ENCODE measurements around the gene ZMYND15. TPM values are rescaled to one million over a fixed set of nuclear protein-coding genes. Genes with fewer than 3 reads are reported as not detected.

The ZMYND15 gene
- total and polyA plus RNA-seq, 2 of the 13 experiments (the other 11 are each of a cell fraction or from before 2014, with no cell fraction given) = 0.24 to 2.7 TPM

GRCh38 chr17:4751932-4752331 lies 12.3 kb downstream of the ZMYND15 start (continued):
- TF ChIP-seq ZNF30 (CRISPR knock-in tag; IDR thresholded peaks at IDR 0.05) = no peak
- TF ChIP-seq SOX13 (IDR thresholded peaks at IDR 0.05) = no peak
- peak in 1 of 2 experiments; percentile 38; a peak in 1 of 4 replicates for TF ChIP-seq SOX13 (CRISPR knock-in tag; conservative IDR thresholded peaks at IDR 0.05 in 1 of 2, IDR thresholded peaks at IDR 0.05 in 1 of 2)
- TF ChIP-seq MLLT10 (CRISPR knock-in tag; IDR thresholded peaks at IDR 0.05) = no peak
- no peak for TF ChIP-seq ZNF724P (CRISPR knock-in tag; IDR thresholded peaks at IDR 0.05; ENCODE audit: borderline replicate concordance)
- peak; percentile 54 for TF ChIP-seq GABPB1 (CRISPR knock-in tag; IDR thresholded peaks at IDR 0.05)
- TF ChIP-seq FOXO1 (CRISPR knock-in tag; IDR thresholded peaks at IDR 0.05) = no peak
- no peak for TF ChIP-seq GATA4 (IDR thresholded peaks at IDR 0.05; ENCODE audit: borderline replicate concordance, low read depth)
- no peak for TF ChIP-seq ZNF180 (CRISPR knock-in tag; IDR thresholded peaks at IDR 0.05; ENCODE audit: borderline replicate concordance, low read depth)
- peak; percentile 51 for TF ChIP-seq ARID5B (CRISPR knock-in tag; IDR thresholded peaks at IDR 0.05)
- TF ChIP-seq IRF2 (CRISPR knock-in tag; IDR thresholded peaks at IDR 0.05) = 0 out of 2 replicates have a peak, but pooled peaks have one; percentile 11
- peak; percentile 98 for TF ChIP-seq KDM1A (CRISPR knock-in tag; IDR thresholded peaks at IDR 0.05)
- no peak for TF ChIP-seq DPF2 (CRISPR knock-in tag; IDR thresholded peaks at IDR 0.05; ENCODE audit: borderline replicate concordance, low read depth)
- no peak for TF ChIP-seq CHD2 (IDR thresholded peaks at IDR 0.05; ENCODE audit: low read depth, low read length)
- peak; percentile 52; the same call in 1 of the 2 replicates for TF ChIP-seq RXRB (CRISPR knock-in tag; IDR thresholded peaks at IDR 0.05; ENCODE audit: borderline replicate concordance)
- TF ChIP-seq ZNF576 (CRISPR knock-in tag; IDR thresholded peaks at IDR 0.05) = no peak
- TF ChIP-seq ATF4 (CRISPR knock-in tag; IDR thresholded peaks at IDR 0.05) = peak in 1 of 2 experiments; percentile 95; a peak in 2 of 4 replicates
- no peak for TF ChIP-seq SALL1 (CRISPR knock-in tag; IDR thresholded peaks at IDR 0.05)
- TF ChIP-seq ATF1 (CRISPR knock-in tag; IDR thresholded peaks at IDR 0.05) = no peak
- peak; percentile 93 for TF ChIP-seq ZNF652 (CRISPR knock-in tag; IDR thresholded peaks at IDR 0.05; ENCODE audit: borderline replicate concordance, low read depth)
- no peak for TF ChIP-seq NR2F6 (IDR thresholded peaks at IDR 0.05)
- peak; percentile 24; the same call in 1 of the 2 replicates for TF ChIP-seq NR2F6 (CRISPR knock-in tag; IDR thresholded peaks at IDR 0.05)
- TF ChIP-seq ZMYM2 (CRISPR knock-in tag; IDR thresholded peaks at IDR 0.05) = peak; percentile 91
- TF ChIP-seq MXD1 (CRISPR knock-in tag; IDR thresholded peaks at IDR 0.05) = no peak
- TF ChIP-seq KAT8 (CRISPR knock-in tag; IDR thresholded peaks at IDR 0.05) = 0 out of 2 replicates have a peak, but pooled peaks have one; percentile 16
- TF ChIP-seq KLF9 (CRISPR knock-in tag; IDR thresholded peaks at IDR 0.05; ENCODE audit: low read depth) = no peak
- 0 out of 2 replicates have a peak, but pooled peaks have one; percentile 26 for TF ChIP-seq TBX2 (CRISPR knock-in tag; IDR thresholded peaks at IDR 0.05; ENCODE audit: borderline replicate concordance)
- no peak for TF ChIP-seq MATR3 (CRISPR knock-in tag; IDR thresholded peaks at IDR 0.05)
- TF ChIP-seq TMF1 (CRISPR knock-in tag; IDR thresholded peaks at IDR 0.05; ENCODE audit: low read depth) = no peak
